AG09309 (cell line): ENCODE data around the gene ROPN1.
"Not testable (repeated sequence)": the region's sequence is repeated elsewhere in the genome, so short reads cannot be mapped to it uniquely, and the experiment has no call there.

Source experiments
- DNase-seq: peaks from one replicate; pipeline ENCODE4 v3.0.0-alpha.2; 2010; ENCODE audit warnings: low read depth
- H3K4me3 ChIP-seq: 2 replicates; pipeline ENCODE4 v1.5.1; 2011; ENCODE audit warnings: mild to moderate bottlenecking, low read depth, low read length, moderate library complexity; ENCODE audit not compliant: control insufficient read depth
- CTCF ChIP-seq: IDR thresholded peaks from 2 replicates; pipeline ENCODE4 v1.5.1; 2011; ENCODE audit warnings: mild to moderate bottlenecking, low read depth, low read length, inconsistent platforms; ENCODE audit not compliant: insufficient read depth, control insufficient read depth; ENCODE audit errors: missing control alignments

ROPN1 gene

DNA sequence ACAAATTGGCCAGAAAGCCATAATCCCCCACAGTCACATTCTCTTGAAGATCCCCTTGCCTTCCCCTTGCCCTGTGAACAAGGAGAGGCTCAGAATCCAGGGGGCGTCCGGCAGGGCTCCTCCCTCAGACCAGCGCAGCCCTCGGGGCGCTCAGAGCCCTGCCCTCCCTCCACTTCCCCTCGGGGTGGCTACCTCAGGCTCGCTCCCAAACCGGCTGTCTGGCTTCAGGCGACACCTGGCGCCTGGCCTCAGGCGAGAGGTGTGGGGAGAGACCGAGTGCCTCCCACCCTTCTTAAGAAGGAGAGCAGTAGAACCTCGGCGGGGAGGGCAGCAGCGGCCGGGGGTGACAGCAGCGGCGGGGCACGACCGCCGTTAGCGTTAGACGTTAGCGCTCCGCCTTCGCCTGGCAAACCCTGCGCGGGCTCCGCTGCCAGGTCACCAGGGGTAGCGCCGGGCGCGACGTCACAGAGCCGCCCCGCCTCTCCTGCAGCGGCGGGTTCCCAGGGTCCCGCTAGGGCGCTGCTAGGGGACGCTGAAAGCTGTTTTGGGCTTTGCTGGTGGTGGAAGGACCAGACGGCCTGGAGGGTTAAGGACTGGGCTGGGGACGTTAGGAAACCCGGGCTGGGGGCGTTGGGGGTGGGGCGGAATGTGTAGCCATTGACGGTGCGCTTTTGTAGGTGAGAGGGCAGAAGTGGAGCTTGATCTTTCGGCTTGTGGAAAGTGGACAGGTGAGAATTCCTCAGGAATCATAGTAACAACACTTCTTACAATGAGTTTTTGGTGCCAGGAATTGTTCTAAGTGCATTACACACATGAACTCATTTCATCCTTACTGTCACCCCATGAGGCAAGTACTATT, at the start of gene ROPN1:
Gene ROPN1, minus strand, starts transcription at position 395 of the 859 bp plus-strand sequence. CDS start 11,643 bp downstream, outside the sequence.
- DNase-seq, H3K4me3 ChIP-seq: not testable (repeated sequence)

DNA sequence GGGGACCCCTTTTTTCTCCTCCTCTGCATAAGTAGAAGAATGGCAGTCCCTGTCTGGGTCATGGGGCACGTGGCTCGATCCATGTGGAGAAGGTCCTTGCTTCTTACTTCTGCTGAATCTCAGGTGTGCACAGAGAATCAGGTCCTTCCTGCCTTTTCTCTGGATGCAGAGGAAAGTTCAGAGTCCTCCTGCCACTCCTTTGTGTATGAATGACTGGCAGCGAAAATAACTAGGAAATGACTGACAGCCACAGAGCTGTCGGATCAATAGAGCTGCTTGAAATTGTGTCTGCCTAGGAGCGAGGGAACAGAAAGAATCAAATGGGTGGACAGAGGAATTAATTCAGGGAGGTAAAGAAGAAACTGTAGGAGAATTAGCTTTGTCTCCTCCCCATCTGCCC, 49.6 kb upstream of the ROPN1 start:
- no peak for TF ChIP-seq CTCF
- H3K4me3 ChIP-seq = no peak overlapping the region
- no peak for DNase-seq

DNA sequence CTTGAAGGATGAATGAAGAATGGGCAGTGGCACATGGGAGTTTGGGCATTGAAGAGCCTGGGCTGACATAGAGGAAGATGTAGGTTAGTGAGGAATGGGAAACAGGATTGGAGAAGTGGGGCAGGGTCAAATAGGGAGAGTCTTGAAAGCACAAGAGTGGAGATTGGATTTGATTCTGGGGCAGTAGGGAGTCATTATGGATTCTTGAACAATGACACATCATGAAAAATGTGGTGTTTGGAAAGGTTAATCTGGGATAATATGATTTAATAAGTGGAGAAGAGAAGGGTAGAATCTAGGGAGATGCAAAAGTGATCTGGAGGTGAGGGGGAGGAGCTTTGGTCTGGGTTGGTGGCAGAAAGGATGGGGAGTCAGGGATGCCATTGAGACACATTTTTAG, 45.4 kb upstream of the ROPN1 start:
- no peak for TF ChIP-seq CTCF
- no peak overlapping the region for H3K4me3 ChIP-seq
- no peak for DNase-seq

- not testable (repeated sequence) for DNase-seq, H3K4me3 ChIP-seq
These were observed 44.3 kb upstream of the ROPN1 start for GRCh38 chr3:124036214-124036613.

GRCh38 chr3:124035463-124036121, 43.7 kb upstream of the ROPN1 start:
- DNase-seq = no peak
- no peak overlapping the region for H3K4me3 ChIP-seq

DNA sequence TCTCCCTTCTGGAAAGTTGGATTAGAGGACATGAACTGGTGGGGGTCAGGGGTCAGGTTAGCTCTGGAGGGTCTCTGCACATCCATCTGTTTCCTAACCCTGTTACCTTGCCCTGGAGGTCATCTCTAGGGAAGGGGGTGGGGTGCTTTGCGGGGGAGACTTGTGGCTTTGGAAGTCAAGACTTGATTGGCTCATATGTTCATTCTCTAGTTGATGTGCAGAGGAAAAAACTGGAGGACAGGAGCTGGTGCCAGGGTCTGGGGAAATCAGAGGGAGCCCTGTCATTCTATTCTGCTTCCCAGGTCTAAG, 42.9 kb upstream of the ROPN1 start:
- H3K4me3 ChIP-seq = no peak overlapping the region
- no peak for DNase-seq
- TF ChIP-seq CTCF = no peak

More at GRCh38 chr3:124035463-124036121, 43.7 kb upstream of the ROPN1 start:
- no peak for TF ChIP-seq CTCF

- peak overlapping the region; percentile 71 for H3K4me3 ChIP-seq
- no peak for DNase-seq
- no peak for TF ChIP-seq CTCF
These were observed 42.3 kb upstream of the ROPN1 start for GRCh38 chr3:124034016-124034843.
